ENCODE data around the gene AGO1. TPM values are rescaled to one million over a fixed set of nuclear protein-coding genes. Genes with fewer than 3 reads are reported as not detected.

AGO1 gene
- polyA plus RNA-seq, 1 experiment: 13.1 TPM

DNA sequence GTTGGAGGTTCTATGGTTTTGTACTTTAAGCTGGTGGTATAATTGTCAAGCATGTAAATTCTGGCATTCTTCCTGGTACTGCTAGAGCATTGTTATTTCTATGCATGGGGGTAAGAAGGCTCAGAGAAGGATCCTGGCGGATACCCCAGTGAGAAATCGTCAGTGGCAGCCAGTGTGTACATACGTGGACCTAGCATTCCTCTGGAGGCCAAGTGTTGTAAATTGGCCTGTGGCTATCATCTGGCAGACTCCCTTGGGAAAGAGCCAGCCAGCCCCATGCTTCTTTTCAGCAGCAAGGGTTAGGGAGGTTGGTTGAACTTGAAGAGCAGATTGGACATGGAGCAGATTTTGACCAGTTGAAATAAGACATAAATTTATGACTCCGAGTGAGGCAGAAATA is 42.7 kb downstream of the AGO1 start:
- POLR2A ChIA-PET: no interaction called here
- DNase-seq (ENCODE audit: low read depth): no peak
- H3K4me3 ChIP-seq (ENCODE audit: low read depth, low read length): no peak overlapping the region
- CTCF ChIA-PET: no interaction called here
- H3K36me3 ChIP-seq (ENCODE audit: control insufficient read depth, insufficient read depth, low read length): no peaks in the 10 kb centered on the region; the same call in 1 of the 2 replicates
- TF ChIP-seq, protein P1, sequence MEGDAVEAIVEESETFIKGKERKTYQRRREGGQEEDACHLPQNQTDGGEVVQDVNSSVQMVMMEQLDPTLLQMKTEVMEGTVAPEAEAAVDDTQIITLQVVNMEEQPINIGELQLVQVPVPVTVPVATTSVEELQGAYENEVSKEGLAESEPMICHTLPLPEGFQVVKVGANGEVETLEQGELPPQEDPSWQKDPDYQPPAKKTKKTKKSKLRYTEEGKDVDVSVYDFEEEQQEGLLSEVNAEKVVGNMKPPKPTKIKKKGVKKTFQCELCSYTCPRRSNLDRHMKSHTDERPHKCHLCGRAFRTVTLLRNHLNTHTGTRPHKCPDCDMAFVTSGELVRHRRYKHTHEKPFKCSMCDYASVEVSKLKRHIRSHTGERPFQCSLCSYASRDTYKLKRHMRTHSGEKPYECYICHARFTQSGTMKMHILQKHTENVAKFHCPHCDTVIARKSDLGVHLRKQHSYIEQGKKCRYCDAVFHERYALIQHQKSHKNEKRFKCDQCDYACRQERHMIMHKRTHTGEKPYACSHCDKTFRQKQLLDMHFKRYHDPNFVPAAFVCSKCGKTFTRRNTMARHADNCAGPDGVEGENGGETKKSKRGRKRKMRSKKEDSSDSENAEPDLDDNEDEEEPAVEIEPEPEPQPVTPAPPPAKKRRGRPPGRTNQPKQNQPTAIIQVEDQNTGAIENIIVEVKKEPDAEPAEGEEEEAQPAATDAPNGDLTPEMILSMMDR (IDR thresholded peaks at IDR 0.05; ENCODE audit: insufficient read depth, low read depth, low read length): no peak
- H3K27me3 ChIP-seq (ENCODE audit: control insufficient read depth, insufficient read depth, low read length): no peaks in the 10 kb centered on the region

DNA sequence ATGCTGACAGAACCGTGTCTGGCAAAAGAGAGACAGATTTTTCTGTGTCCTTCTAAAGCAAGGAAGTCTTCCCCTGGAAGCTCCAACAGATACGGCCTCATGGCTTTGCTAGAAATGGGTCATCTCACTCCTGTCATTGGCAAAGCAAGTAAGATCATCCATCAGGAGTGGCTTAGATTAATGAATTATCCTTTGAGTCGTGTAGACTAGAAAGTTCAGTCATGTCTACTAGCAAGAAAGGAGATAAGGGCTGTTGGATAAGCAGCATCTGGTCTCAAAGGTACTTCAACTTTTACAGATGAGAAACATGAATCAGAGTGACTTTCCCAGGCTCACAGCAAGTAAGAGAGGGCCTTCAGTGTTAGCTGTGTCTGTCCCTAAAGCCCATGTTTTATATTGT is 44.5 kb downstream of the AGO1 start:
- TF ChIP-seq, protein P1 (IDR thresholded peaks at IDR 0.05; ENCODE audit: insufficient read depth, low read depth, low read length): no peak
- Histone ChIP-seq H3K4me3 (ENCODE audit: low read depth, low read length) (no peak overlapping the region), H3K36me3 (ENCODE audit: control insufficient read depth, insufficient read depth, low read length) (no peaks in the 10 kb centered on the region), H3K27me3 (ENCODE audit: control insufficient read depth, insufficient read depth, low read length) (no peaks in the 10 kb centered on the region)
- CTCF ChIA-PET: interaction anchor here (1.3 kb wide), 1 partner anchor 44 kb away, joined by 4 read pairs; the partner anchor contains the start of gene AGO1
- DNase-seq (ENCODE audit: low read depth): no peak
- POLR2A ChIA-PET: no interaction called here

DNA sequence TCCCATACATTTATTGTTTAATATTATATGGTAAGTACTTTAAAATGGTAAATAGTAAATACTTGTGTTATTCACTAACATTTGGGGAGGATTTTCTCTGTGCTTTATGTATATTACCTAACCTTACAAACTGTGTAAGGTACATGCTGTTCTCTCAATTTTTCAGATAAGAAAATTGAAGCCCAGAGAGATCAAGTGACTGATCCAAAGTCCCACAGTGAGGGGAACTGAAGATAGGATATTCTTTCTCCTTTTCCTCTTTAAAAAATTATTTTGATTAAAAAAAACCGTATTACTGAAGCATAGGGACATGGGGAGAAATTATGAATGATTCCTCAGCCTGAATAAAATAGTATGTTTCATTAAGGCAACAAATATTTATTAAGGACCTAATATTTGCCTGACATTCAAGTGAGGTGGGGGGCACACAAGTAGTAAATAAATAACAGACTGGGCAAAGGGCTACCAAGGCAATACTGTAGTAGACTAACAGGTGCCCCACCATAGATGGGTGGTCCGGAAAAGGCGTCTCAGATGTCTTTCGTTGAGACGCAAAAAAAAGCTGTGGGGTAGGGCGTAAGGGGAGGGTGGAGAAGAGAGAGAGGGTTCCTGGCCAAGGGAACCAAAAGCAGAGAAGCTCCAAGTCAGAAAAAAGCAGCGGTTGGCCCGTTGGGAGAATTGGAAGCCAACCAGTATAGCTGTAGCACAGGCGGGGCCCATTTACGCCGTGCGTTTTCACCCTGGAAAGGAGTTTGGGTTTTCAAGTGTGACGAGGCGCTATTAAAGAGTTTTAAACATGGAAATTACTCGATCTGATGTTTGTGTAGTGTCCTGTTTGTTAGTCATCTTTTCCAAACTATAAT is 47.0 kb downstream of the AGO1 start:
- H3K4me3 ChIP-seq (ENCODE audit: low read depth, low read length): peak overlapping the region; percentile 98
- ChIA-PET CTCF (interaction anchor here (0.7 to 1.1 kb wide), 2 partner anchors 47 to 207 kb away, joined by 3 read pairs; partner anchors contain the start of gene AGO1), POLR2A (interaction anchor here (0.6 kb wide), 1 partner anchor 520 kb away, joined by 3 read pairs; the partner anchor contains the start of gene OSCP1)
- H3K27me3 ChIP-seq (ENCODE audit: control insufficient read depth, insufficient read depth, low read length): no peaks in the 10 kb centered on the region
- TF ChIP-seq, protein P1 (IDR thresholded peaks at IDR 0.05; ENCODE audit: insufficient read depth, low read depth, low read length): no peak
- no peaks in the 10 kb centered on the region for H3K36me3 ChIP-seq (ENCODE audit: control insufficient read depth, insufficient read depth, low read length)
- DNase-seq (ENCODE audit: low read depth): no peak

DNA sequence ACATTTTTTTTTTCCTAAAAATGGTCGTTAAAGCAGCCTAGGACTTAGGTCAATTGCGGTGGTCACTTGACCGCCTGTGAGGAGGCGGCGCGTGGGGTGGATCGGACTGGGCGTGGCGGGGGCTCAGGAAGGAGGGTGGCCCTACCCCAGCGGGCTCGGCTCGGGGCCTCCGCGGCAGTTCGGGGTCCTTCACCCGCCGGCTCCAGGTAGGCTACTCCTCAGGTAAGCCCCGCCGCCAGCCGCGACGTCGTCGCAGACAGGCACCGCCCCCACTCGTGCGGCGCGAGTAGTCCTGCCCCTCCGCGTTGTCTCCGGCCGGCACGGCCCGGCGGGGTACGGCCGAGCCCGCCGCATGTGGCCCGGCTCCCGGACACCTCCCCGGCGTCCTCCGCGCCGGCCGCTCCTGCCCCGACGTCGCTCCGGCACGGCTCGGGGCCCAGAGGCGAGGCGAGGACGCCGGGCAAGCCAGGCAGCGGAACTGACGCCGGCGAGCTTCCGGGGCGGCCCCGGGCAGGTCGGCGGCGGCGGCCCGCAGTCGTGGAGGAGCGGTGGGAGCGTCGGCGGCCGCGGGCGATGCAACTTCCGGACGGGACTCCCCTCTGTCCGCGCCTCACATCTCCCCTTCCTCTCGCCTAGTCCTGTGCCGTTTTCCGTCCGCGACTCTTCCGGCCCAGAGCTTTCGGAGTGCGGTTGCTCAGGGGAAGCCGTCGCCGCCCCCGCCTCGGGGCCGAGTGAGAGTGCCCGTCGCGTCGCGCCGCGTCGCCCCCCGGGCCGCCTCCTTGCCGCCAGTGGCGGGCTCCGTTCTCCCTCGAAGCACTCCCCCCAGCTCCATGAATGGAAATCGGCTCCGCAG is 47.8 kb downstream of the AGO1 start, which contains the start of gene AGO3:
Gene AGO3, plus strand, starts transcription at position 513 of the 853 bp plus-strand sequence. Its CDS starts 322 bp downstream, at position 835.
- no peak for DNase-seq (ENCODE audit: low read depth)
- no peaks in the 10 kb centered on the region for H3K27me3 ChIP-seq (ENCODE audit: control insufficient read depth, insufficient read depth, low read length)
- H3K36me3 ChIP-seq (ENCODE audit: control insufficient read depth, insufficient read depth, low read length): no peaks in the 10 kb centered on the region
- H3K4me3 ChIP-seq (ENCODE audit: low read depth, low read length): peak within 1 kb of the TSS; percentile 98
- TF ChIP-seq, protein P1 (IDR thresholded peaks at IDR 0.05; ENCODE audit: insufficient read depth, low read depth, low read length): no peak
- ChIA-PET POLR2A (interaction anchor here (0.6 kb wide), 1 partner anchor 519 kb away, joined by 3 read pairs; the partner anchor contains the start of gene OSCP1), CTCF (interaction anchor here (0.6 to 1.1 kb wide), 3 partner anchors 24 to 206 kb away, joined by 3 read pairs; partner anchors contain the start of gene AGO1)

All from BJ (cell line).